Hematopoietic multipotent progenitor cell treated with erythropoietin and hydrocortisone succinate and interleukin-3 and kit ligand, for 6 days (in vitro differentiated cells): Measurements from ENCODE around the gene MACC1.
A peak's percentile ranks its signal among the peaks of the same experiment; 100 is the strongest.
"Not testable (repeated sequence)": the region's sequence is repeated elsewhere in the genome, so short reads cannot be mapped to it uniquely, and the experiment has no call there.

Experiments
- DNase-seq: peaks from one replicate; pipeline ENCODE4 v3.0.0-alpha.2; 2015

The MACC1 gene

DNA sequence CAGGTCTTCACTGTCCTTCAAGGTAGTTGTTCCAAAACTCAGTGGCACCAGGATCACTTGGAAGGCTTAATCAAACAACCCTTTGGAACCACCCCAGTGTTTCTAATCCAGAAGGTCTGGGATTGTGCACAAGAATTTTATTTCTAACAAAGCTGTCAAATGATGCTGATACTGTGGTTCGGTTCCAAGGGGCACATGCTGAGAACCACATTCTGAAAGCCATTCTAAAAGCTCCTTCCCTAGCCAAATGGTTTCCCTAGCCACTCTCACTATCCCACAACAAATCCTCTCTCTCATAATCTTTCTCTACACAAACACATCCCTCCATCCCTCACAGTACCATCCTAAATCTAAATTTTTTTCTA, 52.1 kb downstream of the MACC1 start:
- no peak for DNase-seq

DNA sequence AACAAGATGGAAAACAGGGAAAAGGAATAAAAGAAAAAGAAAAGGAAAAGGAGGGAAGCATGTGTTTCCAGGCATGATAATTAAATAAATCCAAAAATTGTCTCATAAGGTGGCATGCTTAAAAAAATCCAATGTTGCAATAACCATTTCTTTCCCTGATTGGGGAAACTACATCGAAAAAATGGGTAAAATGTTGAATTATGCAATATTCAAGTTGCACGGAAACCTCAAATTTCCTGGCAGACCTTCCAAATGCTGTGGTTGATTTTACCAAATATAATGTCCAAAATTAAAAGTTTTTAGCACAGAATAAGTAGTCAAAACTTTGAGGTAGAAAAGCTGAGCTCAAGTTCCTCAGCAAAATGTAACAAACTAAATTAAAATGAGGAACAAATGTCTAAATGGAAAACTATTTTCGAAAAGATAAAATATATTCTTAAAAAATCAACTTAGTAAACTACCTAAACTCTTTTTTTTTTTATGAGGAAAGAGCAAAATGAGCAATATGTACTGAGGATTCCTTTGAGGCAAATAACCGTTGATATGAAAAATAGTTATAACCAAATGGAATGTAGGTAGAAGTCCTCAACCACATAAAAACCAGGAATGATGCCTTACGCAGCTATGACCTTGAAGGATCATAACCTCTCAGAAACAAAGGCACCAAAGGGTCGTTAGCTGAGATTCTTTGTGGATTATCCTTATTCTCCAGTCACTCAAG, 52.6 kb downstream of the MACC1 start:
- peak; percentile 37 for DNase-seq

DNA sequence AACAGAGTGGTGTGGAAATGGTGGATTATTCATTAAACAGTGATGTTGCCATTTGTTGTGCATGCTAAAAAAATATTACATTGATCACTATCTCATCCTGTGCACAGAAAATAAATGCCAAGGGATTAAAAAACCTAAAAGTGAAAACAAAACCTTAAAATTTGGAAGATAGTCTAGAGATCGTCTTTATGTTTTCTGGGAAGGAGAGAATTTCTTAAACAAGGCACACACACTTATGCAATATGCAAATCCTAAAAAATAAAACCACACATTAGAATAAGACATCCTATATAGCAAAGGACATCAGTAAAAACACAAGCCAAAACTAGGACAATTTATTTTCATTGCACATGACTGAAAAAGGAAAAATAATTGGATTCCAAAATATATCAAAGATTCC, 54.5 kb downstream of the MACC1 start:
- no peak for DNase-seq

DNA sequence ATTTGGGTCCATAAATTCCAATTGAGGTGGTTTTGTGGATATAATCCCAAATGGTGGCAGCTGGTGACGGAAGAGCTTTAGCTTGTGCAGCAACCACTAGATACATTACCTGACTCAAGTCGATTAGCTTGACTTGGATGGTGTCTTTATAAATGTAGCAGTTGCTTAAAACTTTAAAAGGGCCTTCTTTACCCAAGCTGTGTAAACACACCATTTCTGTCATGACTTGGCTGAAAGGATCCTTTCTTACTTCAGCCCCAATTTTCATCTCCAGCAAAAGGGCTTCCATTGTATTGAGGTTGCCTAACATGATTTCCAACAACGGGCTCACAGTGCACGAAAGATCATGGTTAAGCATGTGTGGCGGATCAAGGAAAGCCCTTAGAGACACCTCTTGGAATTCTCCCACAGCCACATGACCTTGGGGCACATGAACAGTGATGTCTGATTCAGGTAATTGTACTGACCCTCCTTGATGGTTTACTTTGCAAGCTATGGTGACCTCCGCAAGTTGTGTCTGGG, 57.9 kb downstream of the MACC1 start:
- DNase-seq = no peak

DNA sequence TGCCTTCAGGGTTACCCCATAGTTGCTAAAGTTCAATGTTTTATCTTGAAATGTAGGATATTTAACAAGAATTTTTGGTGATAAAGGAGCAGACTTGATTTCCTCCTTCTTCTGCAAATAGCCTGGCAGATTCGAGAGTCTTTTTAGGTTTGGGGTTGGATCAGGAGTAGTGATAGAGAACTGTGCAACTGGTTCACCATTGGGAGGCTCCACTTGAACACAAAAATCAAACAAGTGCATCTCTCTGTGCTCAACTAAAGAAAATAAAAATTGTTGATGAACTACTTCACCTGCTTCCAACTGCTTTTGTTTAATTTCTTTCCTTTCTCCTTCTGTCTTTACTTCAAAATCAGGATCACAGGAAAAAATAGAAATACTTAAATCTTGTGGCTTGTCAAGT, 58.5 kb downstream of the MACC1 start:
- peak; percentile 38 for DNase-seq

DNA sequence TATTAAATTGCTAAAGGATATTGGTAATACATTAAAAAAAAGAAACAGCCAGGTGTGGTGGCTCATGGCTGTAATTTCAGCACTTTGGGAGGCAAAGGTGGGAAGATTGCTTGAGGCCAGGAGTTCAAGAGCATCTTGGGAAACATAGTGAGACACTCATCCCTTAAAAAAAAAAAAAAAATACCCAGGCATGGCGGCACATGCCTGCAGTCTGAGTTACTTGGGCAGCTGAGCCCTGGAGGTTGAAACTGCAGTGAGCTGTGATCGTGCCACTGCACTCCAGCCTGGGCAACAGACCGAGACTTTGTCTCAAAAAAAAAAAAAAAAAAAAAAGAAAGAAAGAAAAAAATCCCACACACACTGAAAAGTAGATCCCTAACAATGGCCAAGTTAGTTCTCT, 59.7 kb downstream of the MACC1 start:
- DNase-seq = no peak

DNA sequence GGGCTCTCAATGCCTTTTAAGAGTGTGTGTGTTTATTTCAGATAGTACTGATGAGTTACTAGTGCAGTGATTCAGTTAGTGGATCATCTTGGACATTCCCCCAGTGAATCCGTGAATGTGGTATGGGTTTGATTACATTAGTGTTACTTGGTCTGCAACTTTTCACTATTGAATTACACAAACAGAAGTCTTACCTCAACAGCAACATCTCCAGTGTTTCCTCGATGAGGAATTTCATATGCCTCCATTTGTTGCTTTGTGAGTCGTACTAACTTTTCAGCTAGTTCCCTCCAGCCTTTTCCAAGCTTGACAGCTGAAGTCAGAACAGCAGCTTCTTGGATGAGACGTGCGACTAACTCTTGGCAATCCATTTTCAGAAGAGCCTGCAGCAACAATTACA, 63.2 kb downstream of the MACC1 start:
- no peak for DNase-seq

DNA sequence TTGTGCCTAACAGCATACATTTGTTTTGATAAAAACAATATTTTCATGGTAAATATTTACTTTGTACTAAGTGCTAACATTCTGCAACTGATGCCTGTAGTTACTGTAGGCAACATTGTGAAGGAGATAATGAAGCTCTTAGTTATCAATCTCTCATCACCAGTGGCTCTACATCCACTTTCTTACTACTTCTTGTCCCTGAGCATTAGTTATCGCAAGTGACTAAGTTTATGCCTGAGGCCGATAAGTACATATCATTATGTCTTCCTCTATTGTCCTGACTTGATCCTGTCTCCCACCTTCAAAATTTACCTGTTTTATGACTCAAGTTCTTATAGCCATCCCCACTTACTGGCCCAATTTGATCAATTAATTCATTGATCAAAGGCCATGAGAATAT, 63.6 kb downstream of the MACC1 start:
- no peak for DNase-seq

DNA sequence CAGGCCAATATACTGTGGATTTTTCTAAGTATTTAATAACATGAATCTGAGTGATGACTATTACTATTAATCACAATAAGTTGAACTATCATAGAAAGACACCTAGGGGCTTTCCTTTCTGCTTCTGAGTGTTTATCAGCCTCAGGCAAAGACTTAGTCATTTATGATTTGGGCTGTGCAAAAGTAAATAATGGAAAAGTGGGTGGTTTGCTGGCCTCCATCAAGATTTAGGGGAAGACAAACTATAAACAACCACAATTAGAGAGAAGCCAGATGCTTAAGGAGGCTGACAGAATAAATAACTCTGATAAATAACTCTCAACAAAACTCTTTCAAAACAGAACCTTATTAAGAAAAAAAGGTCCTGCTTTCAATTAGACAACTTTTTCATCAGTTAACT, 64.7 kb downstream of the MACC1 start:
- DNase-seq = peak; percentile 13

DNA sequence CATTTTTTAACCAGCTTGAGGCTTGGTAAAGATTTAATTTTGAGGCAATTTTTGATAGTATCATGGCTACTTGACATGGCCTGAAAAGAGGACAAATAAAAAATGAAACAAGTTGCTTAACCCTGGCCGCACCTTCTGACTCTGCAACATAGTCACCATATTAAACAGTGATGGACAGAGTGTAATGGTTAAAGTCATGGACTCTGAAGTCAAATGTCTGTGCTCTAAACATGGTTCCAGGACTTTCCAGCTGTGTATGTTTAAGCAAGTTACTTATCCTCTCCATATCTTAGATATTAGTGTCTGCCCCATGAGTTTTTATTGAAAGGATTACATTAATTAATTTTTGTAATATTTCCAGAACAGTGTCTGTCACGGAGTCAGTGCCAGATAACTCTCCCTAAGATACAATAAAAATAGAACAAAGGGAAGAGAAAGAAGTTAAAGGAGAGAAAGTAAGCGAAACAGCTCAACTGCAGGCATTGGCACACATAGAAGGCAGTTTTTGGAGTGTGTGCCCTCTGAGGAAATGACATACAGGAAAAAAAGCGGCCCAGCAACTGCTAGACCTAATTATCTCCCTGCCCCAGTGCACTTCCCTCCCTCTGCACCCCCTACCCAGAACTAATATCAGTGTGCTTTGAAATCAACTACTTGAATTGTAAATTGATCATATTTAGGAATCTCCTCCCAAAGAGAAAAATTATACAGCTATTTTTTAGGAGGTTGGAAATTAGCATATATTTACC, 65.3 kb downstream of the MACC1 start:
- peak; percentile 72 for DNase-seq

DNA sequence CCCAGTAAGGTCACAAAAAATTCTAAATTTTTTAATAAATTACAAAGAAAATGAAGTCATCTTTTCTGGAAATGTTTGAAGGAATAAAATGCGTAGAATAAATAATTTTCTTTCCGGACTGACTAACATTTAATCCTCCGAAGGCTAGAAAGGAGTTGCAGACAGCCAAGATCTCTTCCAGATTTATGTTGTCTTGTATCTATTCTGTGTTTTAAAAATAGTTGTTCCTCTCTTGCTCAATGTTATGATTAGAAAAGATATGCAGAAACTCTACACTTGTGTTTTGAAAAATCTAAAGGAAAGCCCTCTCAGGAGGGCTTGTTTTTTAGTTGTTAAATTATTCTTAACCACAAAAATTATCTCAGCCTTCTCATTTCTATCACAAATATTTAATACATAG, 70.7 kb downstream of the MACC1 start:
- DNase-seq = no peak

DNA sequence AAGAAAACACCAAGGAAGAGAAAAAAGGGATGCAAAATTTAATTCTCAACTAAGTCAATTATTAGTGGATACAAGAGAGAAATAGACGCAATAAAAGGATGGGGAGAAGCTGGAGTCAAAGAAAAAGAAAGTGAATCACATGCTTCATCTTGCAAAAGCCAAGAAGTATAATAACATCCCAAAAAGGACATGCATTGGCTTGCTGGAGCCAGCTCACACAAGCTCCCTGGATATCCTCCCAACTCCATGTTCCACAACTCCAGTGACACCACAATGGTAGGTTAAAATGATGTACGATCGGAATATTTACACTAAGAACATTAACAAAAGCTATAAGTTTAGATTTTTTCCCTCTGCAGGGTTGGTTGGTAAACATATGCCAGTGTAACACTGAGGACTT, 72.4 kb downstream of the MACC1 start:
- no peak for DNase-seq

DNA sequence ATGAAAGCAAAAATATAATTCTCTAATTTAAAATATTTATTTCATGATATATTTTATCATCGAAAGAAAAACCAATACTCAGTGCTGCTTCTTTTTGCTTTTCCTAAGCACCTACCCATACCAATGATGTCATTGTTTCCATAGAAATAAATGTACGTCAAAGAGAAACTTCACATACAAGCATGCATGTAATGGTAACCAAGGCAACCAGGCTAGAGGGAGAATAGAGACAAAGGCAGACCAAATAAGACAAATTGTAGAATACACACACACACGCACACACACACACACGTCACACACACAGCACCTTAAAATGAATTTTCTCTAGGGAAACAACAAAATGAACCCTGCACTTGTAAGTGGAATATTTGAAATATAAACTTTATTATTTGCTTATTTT, 75.5 kb downstream of the MACC1 start:
- DNase-seq = no peak

DNA sequence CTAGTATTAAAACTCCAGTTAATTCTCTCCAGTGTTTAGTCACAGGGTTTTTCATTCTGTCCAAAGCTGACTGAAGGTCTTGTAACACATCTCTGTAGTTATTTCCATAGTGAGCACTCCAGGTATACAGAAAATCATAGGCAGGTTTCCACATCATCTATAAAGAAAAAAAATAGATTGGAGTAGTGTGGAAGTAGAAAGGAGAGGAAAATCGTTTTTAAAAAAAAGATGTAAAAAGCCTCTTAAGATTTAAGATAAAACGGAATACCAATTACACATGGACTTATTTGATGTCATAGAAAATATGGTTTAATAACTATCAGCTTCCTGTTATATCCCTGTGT, 76.2 kb downstream of the MACC1 start:
- no peak for DNase-seq

DNA sequence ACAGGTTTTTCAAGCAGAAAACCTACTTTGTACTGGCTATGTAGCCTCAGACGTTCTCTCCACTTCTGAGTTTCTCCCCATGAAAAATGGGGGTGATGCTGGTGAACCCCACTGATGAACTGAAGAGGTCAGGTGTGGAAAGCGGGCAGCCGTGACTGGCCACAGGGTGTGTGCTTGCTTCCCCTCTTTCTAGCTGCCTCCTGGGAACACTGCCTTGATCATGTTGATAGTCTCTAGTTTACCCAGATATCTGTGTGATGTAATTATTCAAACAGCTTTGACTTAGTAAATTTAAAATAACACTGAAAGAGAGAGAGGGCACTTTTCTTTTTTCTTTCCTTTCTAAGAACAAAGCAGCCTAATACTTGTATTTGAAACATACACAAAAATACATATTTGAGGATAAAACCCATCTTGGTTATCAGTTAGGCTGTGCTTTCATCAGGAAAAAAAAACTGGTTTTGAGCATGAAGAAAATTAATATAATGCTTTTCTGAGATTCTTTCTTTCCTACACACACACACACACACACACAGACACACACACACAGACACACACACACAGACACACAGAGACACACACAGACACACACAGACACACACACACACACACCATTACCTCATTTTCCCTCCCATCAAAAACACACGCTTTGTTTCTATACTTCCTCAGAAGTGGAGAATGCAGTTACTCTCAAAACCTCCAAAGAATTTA, 76.7 kb downstream of the MACC1 start:
- no peak for DNase-seq

DNA sequence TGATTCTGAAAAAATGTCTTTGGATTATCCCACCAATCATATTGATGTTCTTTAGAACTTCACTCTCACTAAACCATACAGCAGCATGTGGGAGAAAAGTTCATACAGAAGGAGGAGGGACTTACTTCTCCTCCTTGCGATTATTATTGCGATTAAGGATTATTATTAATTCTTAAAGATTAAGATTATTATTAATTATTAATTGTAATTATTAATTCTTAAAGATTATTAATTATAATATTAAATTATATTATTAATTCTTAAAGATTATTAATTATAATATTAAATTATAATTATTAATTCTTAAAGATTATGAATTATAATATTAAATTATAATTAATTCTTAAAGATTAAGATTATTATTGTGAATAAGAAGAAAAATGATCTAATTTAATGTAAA, 80.5 kb downstream of the MACC1 start:
- DNase-seq = no peak

DNA sequence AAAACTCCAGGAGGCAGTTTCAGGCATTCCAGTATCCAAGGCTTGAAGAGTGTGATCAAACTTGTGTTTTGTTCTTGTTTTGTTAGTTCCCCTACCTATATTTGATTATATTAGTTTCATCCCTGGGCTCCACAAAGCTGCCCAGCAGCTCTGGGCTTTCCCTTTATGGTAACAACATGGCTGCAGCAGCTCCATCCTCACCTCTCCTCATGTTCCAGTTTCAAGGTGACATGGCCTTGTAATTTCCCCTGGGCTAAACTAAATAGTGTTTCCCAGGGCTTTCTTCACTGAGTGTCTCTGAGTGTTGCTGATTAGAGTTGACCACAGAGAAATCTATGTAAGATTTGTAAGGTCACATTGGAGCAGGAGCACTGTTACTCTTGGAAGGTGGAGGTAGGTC, 83.4 kb downstream of the MACC1 start:
- DNase-seq = no peak

DNA sequence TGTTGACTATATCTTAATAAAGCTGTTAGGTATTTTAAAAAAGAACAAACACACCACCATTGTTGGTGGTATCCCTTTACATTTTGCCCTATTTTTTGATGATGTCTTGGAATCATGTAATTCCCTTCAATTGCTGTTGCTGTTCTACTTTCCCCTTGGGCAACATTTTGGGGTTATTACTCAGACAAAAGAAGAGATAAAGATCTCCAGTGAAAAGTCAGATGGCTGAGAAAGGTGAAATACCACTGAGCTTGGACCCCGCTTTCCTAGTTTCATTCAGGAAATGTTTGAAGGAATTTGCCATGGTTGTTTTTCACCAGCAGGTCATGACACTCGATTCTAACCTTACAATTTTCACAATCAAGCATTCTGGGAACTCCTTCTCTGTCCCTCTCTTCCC, 84.6 kb downstream of the MACC1 start:
- no peak for DNase-seq

DNA sequence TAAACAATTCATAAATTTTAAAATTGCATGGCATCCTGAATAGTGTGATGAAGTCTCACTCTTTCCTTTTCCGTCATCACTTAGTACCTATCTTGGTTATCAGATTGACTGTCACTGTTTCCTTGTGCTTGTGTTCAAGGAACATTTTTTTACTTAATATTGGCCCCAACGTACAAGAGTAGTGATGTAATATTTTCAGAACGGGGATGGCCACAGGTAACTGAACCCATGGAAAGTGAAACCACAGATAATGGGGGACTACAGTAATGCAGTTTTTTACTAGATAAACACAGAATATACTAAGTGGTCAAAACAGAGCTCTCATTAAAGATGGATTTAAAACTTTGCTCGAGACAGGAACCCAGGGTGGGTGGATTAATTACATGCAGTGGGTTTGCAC, 85.4 kb downstream of the MACC1 start:
- no peak for DNase-seq

DNA sequence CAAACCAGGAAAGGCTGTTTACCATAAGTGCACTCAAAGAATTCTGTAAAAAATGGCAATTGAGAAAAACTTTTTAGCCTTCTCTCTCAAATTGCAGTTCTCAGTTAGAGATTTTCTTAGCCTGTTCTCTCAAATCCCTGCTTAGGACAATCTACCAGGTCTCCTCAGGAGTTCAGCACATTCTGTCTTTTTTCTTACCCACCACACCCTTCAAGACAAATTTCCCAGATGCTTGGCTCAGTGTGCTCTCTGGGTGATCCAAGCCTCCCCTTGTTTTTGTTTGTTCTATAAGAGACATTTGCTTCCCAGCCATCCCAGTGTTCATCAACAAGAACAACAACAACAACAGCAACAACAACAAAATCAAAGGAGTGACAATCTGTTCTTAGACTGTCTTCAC, 87.3 kb downstream of the MACC1 start:
- DNase-seq = no peak

DNA sequence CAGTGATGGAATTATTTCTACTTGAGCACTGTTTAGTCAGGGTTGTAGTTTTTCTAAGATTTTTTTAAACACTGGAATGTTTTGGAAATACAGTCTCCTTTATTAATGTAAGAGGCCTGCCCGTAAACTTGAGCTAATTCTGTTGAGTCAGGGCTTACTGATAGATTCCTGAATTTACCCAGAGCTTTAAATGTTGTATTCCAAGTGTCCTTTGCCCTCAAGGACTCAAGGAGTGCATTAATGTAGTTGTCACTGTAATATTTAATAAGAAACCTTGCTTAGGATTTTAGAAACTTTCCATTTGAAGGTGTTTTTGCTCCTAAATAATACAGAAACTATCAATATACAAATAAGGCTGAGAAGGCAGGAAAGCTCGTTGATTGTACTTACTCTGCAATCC, 89.2 kb downstream of the MACC1 start:
- DNase-seq = no peak

DNA sequence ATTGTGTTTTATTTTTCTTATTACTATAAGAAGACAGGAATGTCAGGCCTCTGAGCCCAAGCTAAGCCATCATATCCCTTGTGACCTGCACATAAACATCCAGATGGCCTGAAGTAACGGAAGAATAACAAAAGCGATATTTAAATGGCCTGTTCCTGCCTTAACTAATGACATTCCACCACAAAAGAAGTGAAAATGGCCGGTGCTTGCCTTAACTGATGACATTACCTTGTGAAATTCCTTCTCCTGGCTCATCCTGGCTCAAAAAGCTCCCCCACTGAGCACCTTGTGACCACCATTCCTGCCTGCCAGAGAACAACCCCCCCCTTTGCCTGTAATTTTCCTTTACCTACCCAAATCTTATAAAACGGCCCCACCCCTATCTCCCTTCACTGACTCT, 91.1 kb downstream of the MACC1 start:
- not testable (repeated sequence) for DNase-seq

DNA sequence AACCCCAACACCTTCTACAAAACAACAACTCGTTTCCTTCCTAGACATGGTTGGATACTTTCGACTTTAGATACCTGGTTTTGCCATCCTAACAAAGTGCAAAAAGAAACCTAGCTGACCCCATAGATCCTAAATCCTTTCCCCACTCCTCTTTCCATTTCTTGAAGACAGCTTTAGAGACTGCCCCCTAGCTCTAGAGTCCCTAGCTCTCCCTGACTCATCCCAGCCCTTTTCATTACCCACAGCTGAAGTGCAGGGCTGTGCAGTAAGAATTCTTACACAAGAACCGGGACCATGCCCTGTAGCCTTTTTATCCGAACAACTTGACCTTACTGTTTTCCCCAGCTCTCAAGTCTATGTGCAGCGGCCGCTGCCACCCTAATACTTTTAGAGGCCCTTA, 93.1 kb downstream of the MACC1 start:
- not testable (repeated sequence) for DNase-seq

DNA sequence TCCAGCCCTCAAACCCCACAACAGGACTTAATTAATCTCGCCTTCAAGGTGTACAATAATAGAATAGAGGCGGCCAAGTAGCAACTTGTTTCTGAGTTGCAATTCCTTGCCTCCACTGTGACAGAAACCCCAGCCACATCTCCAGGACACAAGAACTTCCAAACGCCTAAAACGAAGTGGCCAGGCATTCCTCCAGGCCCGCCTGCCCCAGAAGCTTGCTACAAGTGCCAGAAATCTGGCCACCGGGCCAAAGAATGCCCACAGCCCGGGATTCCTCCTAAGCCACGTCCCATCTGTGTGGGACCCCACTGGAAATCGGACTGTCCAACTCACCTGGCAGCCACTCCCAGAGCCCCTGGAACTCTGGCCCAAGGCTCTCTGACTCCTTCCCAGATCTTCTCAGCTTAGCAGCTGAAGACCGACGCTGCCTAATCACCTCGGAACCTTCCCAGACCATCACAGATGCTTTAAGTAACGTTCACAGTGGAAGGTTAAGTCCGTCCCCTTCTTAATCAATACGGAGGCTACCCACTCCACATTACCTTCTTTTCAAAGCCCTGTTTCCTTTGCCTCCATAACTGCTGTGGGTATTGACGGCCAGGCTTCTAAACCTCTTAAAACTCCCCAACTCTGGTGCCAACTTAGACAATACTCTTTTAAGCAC, 94.4 kb downstream of the MACC1 start:
- DNase-seq = not testable (repeated sequence)
